HG03521 (cell line): ENCODE data around the gene GSG1L.

Experiments
- ATAC-seq: cut with Tn5 transposase; IDR thresholded peaks from one replicate; pipeline ENCODE4 v1.9.1; 2021; ENCODE audit warnings: mild to moderate bottlenecking, moderate library complexity; ENCODE audit not compliant: unreplicated experiment

Gene GSG1L

GRCh38 chr16:27799896-27800295 lies 263.6 kb downstream of the GSG1L start:
- ATAC-seq, result no peak

- no peak for ATAC-seq
Observed at GRCh38 chr16:27798241-27798640, 265.3 kb downstream of the GSG1L start.

- ATAC-seq, result no peak
Observed at GRCh38 chr16:27795992-27796614, 267.4 kb downstream of the GSG1L start.

- ATAC-seq, result no peak
Observed at GRCh38 chr16:27793249-27793622, 270.3 kb downstream of the GSG1L start.

GRCh38 chr16:27792486-27793248 lies 270.8 kb downstream of the GSG1L start:
- no peak for ATAC-seq

GRCh38 chr16:27791404-27791719 lies 272.2 kb downstream of the GSG1L start:
- ATAC-seq, result no peak

- no peak for ATAC-seq
Observed at GRCh38 chr16:27790546-27791403, 272.7 kb downstream of the GSG1L start.

- ATAC-seq, result no peak
Observed at GRCh38 chr16:27789595-27790241, 273.8 kb downstream of the GSG1L start.

GRCh38 chr16:27789150-27789549 lies 274.4 kb downstream of the GSG1L start:
- no peak for ATAC-seq

- ATAC-seq, result no peak
Observed at GRCh38 chr16:27787665-27788064, 275.8 kb downstream of the GSG1L start.

GRCh38 chr16:27786923-27787625 lies 276.4 kb downstream of the GSG1L start:
- ATAC-seq, result no peak

GRCh38 chr16:27786221-27786922 lies 277.1 kb downstream of the GSG1L start:
- no peak for ATAC-seq

GRCh38 chr16:27785307-27785678 lies 278.2 kb downstream of the GSG1L start:
- ATAC-seq, result no peak

GRCh38 chr16:27784351-27785306 lies 278.9 kb downstream of the GSG1L start:
- no peak for ATAC-seq

- ATAC-seq, result no peak
Observed at GRCh38 chr16:27781981-27782880, 281.3 kb downstream of the GSG1L start.

- ATAC-seq, result no peak
Observed at GRCh38 chr16:27781195-27781524, 282.4 kb downstream of the GSG1L start.

- no peak for ATAC-seq
Observed at GRCh38 chr16:27780468-27781194, 282.9 kb downstream of the GSG1L start.
